G401 (cell line): ENCODE measurements around the gene BHLHA15. TPM values are rescaled to one million over a fixed set of nuclear protein-coding genes. Genes with fewer than 3 reads are reported as not detected.

ENCODE experiments used
- DNase-seq: peaks from one replicate; pipeline ENCODE4 v3.0.0-alpha.2; 2015; ENCODE audit warnings: low spot score
- in situ Hi-C: cut with HindIII; loops from 2 replicates; pipeline ENCODE4 v1.10.0; 2016; ENCODE audit warnings: low sequenced_read_pairs, mixed read lengths
- total RNA-seq: library from RNA; depleted of rRNA; stranded (reverse); fragments of >200 nt; shearing (Covaris generic); gene quantifications from 2 replicates; pipeline ENCODE4 v1.2.3, GENCODE V29; 2014

The BHLHA15 gene
- total RNA-seq, 1 experiment from 2014 or later: not detected

GRCh38 chr7:98180751-98181150, 30.5 kb upstream of the BHLHA15 start:
- in situ Hi-C loops: no loop called here
- DNase-seq: no peak

GRCh38 chr7:98185101-98185500, 26.1 kb upstream of the BHLHA15 start:
- no peak for DNase-seq
- in situ Hi-C loops: no loop called here

GRCh38 chr7:98186452-98187137, 24.6 kb upstream of the BHLHA15 start:
- no peak for DNase-seq
- in situ Hi-C loops: no loop called here

GRCh38 chr7:98187138-98187502, 24.1 kb upstream of the BHLHA15 start:
- no peak for DNase-seq
- in situ Hi-C loops: no loop called here

GRCh38 chr7:98189559-98189958, 21.7 kb upstream of the BHLHA15 start:
- DNase-seq: no peak

GRCh38 chr7:98191668-98192431, 19.4 kb upstream of the BHLHA15 start:
- in situ Hi-C loops: no loop called here
- DNase-seq: no peak

More at GRCh38 chr7:98189559-98189958, 21.7 kb upstream of the BHLHA15 start:
- in situ Hi-C loops: no loop called here

GRCh38 chr7:98192781-98193457, 18.3 kb upstream of the BHLHA15 start:
- in situ Hi-C loops: no loop called here

GRCh38 chr7:98193474-98194180, 17.6 kb upstream of the BHLHA15 start:
- DNase-seq: no peak
- in situ Hi-C loops: no loop called here

More at GRCh38 chr7:98192781-98193457, 18.3 kb upstream of the BHLHA15 start:
- DNase-seq: no peak

- DNase-seq: no peak
- in situ Hi-C loops: no loop called here
Observed at GRCh38 chr7:98194186-98194585, 17.1 kb upstream of the BHLHA15 start.

- in situ Hi-C loops: no loop called here
- DNase-seq: peak; percentile 11
Observed at GRCh38 chr7:98194672-98195457, 16.4 kb upstream of the BHLHA15 start.

GRCh38 chr7:98196706-98197605, 14.3 kb upstream of the BHLHA15 start:
- no peak for DNase-seq

GRCh38 chr7:98199131-98199530, 12.1 kb upstream of the BHLHA15 start:
- no peak for DNase-seq
- in situ Hi-C loops: no loop called here

More at GRCh38 chr7:98196706-98197605, 14.3 kb upstream of the BHLHA15 start:
- in situ Hi-C loops: no loop called here

GRCh38 chr7:98200364-98200763, 10.9 kb upstream of the BHLHA15 start:
- in situ Hi-C loops: no loop called here
- no peak for DNase-seq

GRCh38 chr7:98202367-98203195, 8.7 kb upstream of the BHLHA15 start:
- DNase-seq: no peak
- in situ Hi-C loops: no loop called here

- no peak for DNase-seq
- in situ Hi-C loops: no loop called here
Observed at GRCh38 chr7:98203261-98203963, 7.8 kb upstream of the BHLHA15 start.

- in situ Hi-C loops: no loop called here
- DNase-seq: no peak
Observed at GRCh38 chr7:98203964-98204605, 7.2 kb upstream of the BHLHA15 start.
